Thyroid gland (tissue), 4 donors: ENCODE data around the gene KCNK1.

Experiments used
- CTCF ChIP-seq, 6 experiments: fragments of 200-600 bp in 3 of 6; fragments of 450-650 bp in 3 of 6; sonication (generic) in 3 of 6; IDR thresholded peaks; one replicate each; pipeline ENCODE4 v1.5.1; 2016 to 2019; ENCODE audit warnings: antibody characterized with exemption in 6 of 6, mild to moderate bottlenecking in 2 of 6, inconsistent platforms in 1 of 6, moderate library complexity in 1 of 6
- POLR2A ChIP-seq, 2 donors: fragments of 450-650 bp; IDR thresholded peaks; one replicate each; pipeline ENCODE4 v1.6.1; 2017; ENCODE audit warnings: antibody characterized with exemption in 2 of 2, mild to moderate bottlenecking in 2 of 2, moderate library complexity in 1 of 2

- TF ChIP-seq CTCF (IDR thresholded peaks at IDR 0.05) (no peak), POLR2A (IDR thresholded peaks at IDR 0.05) (no peak)
Measured at GRCh38 chr1:233629305-233629935, 15.5 kb downstream of the KCNK1 start.
